ENCODE results near the gene PTPN21. TPM values are rescaled to one million over a fixed set of nuclear protein-coding genes. Genes with fewer than 3 reads are reported as not detected.

Gene PTPN21
- total RNA-seq, 1 donor from 2014 or later: 63.0 TPM

DNA sequence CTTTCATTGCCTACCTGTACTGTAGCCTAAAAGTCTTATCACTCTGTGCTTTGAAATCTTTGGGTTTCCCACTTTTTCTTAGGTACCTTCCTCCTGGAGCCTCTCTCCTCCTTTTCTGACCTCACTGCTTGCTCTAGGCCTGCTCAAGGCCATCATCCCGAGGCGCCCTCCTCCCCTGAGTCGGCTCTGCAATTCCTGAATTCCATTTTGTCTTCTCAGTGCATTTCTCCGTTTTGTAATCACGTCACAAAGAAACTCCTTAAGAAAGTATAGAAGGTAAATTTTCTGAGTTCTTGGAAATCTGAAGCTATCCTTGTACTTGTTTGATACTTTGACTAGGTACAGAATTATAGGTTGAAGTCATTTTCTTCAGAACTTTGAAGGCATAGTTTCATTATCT lies 33.3 kb upstream of the PTPN21 start:
- peaks cover 18% of the 10 kb centered on the region for H3K4me1 Mint-ChIP-seq (ENCODE audit: low read depth, unreplicated experiment)
- H3K36me3 Mint-ChIP-seq (ENCODE audit: unreplicated experiment): peaks cover 8% of the 10 kb centered on the region
- H3K9me3 Mint-ChIP-seq (ENCODE audit: unreplicated experiment): peaks cover 8% of the 10 kb centered on the region
- H3K27me3 Mint-ChIP-seq (ENCODE audit: unreplicated experiment): no peaks in the 10 kb centered on the region
- DNase-seq: no peak
- H3K27ac Mint-ChIP-seq (ENCODE audit: unreplicated experiment): no peak overlapping the region
- TF ChIP-seq, protein P1, sequence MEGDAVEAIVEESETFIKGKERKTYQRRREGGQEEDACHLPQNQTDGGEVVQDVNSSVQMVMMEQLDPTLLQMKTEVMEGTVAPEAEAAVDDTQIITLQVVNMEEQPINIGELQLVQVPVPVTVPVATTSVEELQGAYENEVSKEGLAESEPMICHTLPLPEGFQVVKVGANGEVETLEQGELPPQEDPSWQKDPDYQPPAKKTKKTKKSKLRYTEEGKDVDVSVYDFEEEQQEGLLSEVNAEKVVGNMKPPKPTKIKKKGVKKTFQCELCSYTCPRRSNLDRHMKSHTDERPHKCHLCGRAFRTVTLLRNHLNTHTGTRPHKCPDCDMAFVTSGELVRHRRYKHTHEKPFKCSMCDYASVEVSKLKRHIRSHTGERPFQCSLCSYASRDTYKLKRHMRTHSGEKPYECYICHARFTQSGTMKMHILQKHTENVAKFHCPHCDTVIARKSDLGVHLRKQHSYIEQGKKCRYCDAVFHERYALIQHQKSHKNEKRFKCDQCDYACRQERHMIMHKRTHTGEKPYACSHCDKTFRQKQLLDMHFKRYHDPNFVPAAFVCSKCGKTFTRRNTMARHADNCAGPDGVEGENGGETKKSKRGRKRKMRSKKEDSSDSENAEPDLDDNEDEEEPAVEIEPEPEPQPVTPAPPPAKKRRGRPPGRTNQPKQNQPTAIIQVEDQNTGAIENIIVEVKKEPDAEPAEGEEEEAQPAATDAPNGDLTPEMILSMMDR (IDR thresholded peaks at IDR 0.05; ENCODE audit: partially characterized antibody, unreplicated experiment): no peak
- no peak overlapping the region for H3K4me3 Mint-ChIP-seq (ENCODE audit: unreplicated experiment)

DNA sequence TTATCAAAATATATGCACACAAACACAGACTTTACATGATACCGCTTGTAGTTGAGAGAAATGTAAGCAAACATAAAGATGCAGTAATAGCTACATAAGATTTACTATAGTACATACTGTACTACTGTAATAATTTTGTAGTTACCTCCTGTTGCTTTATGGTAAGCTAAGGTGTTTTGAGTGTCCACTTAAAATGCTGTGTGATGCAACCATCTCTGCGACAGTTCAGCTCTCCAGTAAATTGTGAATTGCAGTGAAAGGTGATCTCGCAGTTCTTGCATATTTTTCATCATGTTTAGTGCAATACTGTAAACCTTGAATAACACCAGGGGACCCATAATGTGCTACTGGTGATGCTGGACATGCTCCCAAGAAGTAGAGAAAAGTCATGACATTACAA lies 29.6 kb upstream of the PTPN21 start:
- no peaks in the 10 kb centered on the region for H3K4me1 Mint-ChIP-seq (ENCODE audit: low read depth, unreplicated experiment)
- no peaks in the 10 kb centered on the region for H3K27me3 Mint-ChIP-seq (ENCODE audit: unreplicated experiment)
- no peak for DNase-seq
- no peak overlapping the region for H3K4me3 Mint-ChIP-seq (ENCODE audit: unreplicated experiment)
- H3K27ac Mint-ChIP-seq (ENCODE audit: unreplicated experiment): no peak overlapping the region
- H3K36me3 Mint-ChIP-seq (ENCODE audit: unreplicated experiment): peaks cover 8% of the 10 kb centered on the region
- TF ChIP-seq, protein P1 (IDR thresholded peaks at IDR 0.05; ENCODE audit: partially characterized antibody, unreplicated experiment): no peak
- H3K9me3 Mint-ChIP-seq (ENCODE audit: unreplicated experiment): no peaks in the 10 kb centered on the region

DNA sequence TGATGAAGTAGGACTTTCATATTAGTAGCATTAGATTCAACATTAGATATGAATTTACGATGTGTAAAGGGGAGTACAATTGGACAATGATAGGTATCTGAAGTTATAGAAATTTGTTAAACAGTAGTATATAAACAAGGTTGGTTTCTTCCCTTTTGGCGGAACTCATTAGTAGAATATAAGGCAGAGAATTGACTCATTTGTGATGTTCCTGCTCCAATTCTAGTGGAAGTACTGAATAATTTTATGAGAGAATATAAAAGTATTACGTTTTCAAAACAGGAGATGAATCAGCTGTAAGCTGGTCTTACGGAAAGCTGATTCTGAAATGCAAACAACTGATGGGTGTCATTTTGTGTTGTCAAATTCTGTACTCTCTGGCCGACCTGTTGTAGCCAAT lies 21.4 kb upstream of the PTPN21 start:
- TF ChIP-seq, protein P1 (IDR thresholded peaks at IDR 0.05; ENCODE audit: partially characterized antibody, unreplicated experiment): no peak
- Mint-ChIP-seq H3K36me3 (ENCODE audit: unreplicated experiment) (peaks cover 4% of the 10 kb centered on the region), H3K4me3 (ENCODE audit: unreplicated experiment) (no peak overlapping the region), H3K27ac (ENCODE audit: unreplicated experiment) (no peak overlapping the region), H3K27me3 (ENCODE audit: unreplicated experiment) (no peaks in the 10 kb centered on the region), H3K9me3 (ENCODE audit: unreplicated experiment) (no peaks in the 10 kb centered on the region), H3K4me1 (ENCODE audit: low read depth, unreplicated experiment) (no peaks in the 10 kb centered on the region)
- DNase-seq: no peak

DNA sequence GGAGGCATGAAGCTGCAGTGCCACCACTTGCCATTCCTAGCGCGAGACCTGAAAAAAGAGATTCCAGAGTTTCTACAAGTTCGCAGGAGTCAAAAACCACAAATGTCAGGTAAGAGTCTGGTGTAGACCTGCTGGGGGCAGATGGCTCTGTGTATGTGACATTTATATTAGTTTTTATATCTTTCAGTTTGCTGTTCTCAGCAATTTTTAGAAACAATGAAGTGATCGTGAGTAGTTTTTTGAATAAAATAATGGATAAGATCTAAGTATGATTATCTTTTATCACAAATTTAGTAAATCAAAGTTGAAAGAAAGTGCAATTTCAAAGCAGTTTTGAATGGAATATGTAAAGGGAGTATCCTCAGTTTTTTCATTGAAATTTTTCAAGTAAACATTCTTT lies 17.3 kb upstream of the PTPN21 start:
- no peak for DNase-seq
- H3K9me3 Mint-ChIP-seq (ENCODE audit: unreplicated experiment): no peaks in the 10 kb centered on the region
- no peak overlapping the region for H3K4me3 Mint-ChIP-seq (ENCODE audit: unreplicated experiment)
- no peaks in the 10 kb centered on the region for H3K4me1 Mint-ChIP-seq (ENCODE audit: low read depth, unreplicated experiment)
- H3K27me3 Mint-ChIP-seq (ENCODE audit: unreplicated experiment): no peaks in the 10 kb centered on the region
- TF ChIP-seq, protein P1 (IDR thresholded peaks at IDR 0.05; ENCODE audit: partially characterized antibody, unreplicated experiment): no peak
- no peak overlapping the region for H3K27ac Mint-ChIP-seq (ENCODE audit: unreplicated experiment)
- peaks cover 4% of the 10 kb centered on the region for H3K36me3 Mint-ChIP-seq (ENCODE audit: unreplicated experiment)

DNA sequence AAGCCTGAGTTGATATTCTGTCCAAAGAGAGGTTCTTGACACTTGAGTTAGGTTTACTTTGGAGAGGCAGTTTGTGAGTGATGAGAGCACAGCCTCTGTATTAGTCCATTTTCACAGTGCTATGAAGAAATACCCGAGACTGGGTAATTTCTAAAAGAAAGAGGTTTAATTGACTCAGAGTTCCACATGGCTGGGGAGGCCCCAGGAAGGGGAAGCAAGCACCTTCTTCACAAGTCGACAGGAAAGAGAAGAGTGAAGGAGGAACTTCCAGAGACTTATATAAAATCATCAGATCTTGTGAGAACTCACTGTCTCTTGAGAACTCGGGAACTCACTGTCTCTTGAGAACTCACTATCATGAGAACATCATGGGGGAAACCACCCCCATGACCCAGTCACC lies 13.4 kb upstream of the PTPN21 start:
- no peak for DNase-seq
- Mint-ChIP-seq H3K27ac (ENCODE audit: unreplicated experiment) (no peak overlapping the region), H3K4me1 (ENCODE audit: low read depth, unreplicated experiment) (peaks cover 5% of the 10 kb centered on the region), H3K9me3 (ENCODE audit: unreplicated experiment) (no peaks in the 10 kb centered on the region), H3K27me3 (ENCODE audit: unreplicated experiment) (peaks cover 6% of the 10 kb centered on the region), H3K36me3 (ENCODE audit: unreplicated experiment) (no peaks in the 10 kb centered on the region), H3K4me3 (ENCODE audit: unreplicated experiment) (no peak overlapping the region)
- TF ChIP-seq, protein P1 (IDR thresholded peaks at IDR 0.05; ENCODE audit: partially characterized antibody, unreplicated experiment): no peak
